HG03571 (cell line): ENCODE results near the gene RHOG.
A peak's percentile ranks its signal among the peaks of the same experiment; 100 is the strongest.

Experiments
- ATAC-seq: cut with Tn5 transposase; IDR thresholded peaks from one replicate; pipeline ENCODE4 v1.9.1; 2021; ENCODE audit not compliant: unreplicated experiment

Gene RHOG

GRCh38 chr11:3860375-3860774 lies 19.6 kb upstream of the RHOG start:
- ATAC-seq = no peak

GRCh38 chr11:3859373-3859881 lies 18.7 kb upstream of the RHOG start:
- ATAC-seq = peak; percentile 22

- no peak for ATAC-seq
Observed at GRCh38 chr11:3857628-3858027, 16.9 kb upstream of the RHOG start.

DNA sequence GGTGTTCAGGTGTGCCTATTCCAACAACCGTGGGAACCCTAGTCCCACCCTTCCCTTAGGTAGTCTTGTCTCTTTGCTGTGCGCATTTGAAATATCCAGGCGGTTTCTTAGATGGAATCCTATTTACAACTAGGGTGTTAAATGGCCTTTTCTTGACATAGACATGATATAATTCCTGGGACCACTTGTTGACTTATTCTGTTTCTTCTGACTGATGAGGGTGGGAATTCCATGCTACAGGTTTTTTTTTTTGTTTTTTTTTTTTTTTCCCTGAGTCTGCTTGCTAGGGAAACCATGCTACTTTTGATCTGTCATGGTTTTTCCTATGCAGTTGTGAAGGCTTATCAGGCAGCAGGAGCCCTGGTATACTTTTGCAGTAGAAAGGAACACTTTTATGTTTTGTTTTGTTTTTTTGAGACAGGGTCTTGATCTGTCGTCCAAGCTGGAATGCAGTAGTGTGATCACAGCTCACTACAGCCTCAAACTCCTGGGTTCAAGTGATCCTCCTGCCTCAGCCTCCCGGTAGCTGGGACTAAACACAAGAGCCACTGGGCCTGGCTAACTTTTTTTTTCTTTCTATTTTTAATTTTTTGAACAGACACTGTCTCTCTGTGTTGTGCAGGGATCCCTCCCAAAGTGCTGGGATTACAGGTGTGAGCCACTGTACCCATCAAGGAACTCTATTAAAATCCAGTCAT lies 16.2 kb upstream of the RHOG start:
- ATAC-seq = no peak

DNA sequence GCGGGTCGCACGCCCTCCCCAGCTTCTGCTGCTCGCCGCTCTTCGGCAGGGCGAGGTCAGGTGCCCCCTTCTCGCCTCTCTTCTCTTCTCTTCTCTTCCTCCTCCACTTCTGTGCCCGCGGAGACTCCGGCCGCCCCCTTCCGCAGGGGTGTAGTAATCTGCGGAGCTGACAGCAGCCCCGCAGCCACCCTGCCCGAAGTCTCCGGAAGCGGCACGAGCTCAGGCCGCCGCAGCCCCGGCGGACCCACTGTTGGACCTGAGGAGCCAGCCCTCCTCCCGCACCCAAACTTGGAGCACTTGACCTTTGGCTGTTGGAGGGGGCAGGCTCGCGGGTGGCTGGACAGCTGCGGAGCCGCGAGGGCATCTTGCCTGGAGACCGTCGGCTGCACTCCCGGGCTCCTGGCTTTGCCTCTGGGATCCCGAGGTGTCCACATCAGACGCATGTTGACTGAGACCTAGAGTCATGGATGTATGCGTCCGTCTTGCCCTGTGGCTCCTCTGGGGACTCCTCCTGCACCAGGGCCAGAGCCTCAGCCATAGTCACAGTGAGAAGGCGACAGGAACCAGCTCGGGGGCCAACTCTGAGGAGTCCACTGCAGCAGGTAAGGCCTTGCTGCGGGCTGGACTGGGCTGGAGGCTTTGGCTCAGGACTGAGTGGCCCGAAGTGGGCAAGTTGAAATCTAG lies 15.2 kb upstream of the RHOG start:
- ATAC-seq = peak; percentile 16

- ATAC-seq = peak; percentile 59
Observed at GRCh38 chr11:3854977-3855807, 14.4 kb upstream of the RHOG start, which contains the start of gene STIM1. STIM1 (plus strand) TSS chr11:3855664; CDS start chr11:3856271, 607 bp downstream.

GRCh38 chr11:3854660-3854976 lies 13.9 kb upstream of the RHOG start:
- ATAC-seq = no peak

DNA sequence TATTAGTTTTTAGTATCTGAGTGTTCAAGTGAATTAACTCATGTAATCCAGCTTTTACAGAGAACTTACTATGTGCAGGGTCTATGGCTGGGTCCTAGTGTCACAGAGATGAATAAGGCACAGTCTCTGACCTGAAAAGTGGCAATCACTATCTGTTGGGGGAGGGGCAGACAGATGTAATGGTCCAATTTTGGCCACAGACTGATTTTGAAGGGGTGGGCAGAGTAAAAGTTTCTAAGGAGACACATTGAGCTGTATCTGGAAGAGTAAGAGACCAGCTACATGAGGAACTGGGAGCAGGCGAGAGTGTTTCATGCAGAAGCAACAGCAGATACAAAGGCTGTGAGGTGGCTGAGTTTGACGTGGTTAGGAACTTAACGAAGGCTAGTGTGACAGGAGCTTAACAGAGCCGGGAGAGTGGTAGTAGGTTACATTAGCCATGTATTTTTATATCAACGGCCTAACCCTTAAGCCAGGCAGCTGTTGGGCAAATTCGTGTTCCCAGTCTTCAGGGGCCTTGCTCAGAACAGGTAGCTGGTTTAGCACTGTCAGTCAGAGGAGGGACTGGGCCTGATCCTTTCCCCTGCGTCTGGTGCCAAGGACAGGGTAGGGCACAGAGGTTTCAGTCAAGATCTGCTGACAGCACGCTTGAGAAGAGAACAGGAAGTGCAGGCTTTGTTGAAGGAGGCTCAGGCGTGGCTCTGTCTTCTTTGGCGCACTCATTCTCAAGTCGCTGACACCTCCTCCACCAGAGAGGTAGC lies 13.3 kb upstream of the RHOG start:
- peak; percentile 42 for ATAC-seq

GRCh38 chr11:3853545-3853842 lies 12.7 kb upstream of the RHOG start:
- no peak for ATAC-seq

DNA sequence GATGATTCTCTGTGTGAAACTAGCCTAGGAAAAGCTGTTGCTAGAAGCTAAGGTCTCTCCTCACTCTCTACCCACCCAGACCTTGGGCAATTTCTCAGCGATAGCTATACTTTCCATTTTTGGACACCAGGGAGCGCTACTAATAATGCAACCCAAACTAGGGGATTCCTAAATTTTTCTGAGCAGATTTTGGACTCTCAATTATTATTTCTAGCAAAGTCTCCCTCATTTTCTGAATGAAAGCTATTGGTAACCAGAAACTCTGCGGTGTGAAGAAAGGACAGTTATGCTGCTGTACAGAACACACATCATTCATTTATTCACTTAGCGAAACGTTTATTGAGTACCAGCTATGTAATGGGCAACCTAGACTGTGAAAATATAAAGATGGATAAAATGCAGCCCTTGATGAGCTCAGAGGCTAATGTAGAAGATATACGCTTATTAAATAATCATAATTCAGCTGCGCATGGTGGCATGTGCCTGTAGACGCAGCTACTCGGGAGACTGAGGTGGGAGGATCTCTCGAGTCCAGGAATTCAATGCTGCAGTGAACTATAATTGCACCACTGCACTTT lies 8.6 kb upstream of the RHOG start:
- no peak for ATAC-seq

- ATAC-seq = no peak
Observed at GRCh38 chr11:3845670-3846069, 4.9 kb upstream of the RHOG start.

DNA sequence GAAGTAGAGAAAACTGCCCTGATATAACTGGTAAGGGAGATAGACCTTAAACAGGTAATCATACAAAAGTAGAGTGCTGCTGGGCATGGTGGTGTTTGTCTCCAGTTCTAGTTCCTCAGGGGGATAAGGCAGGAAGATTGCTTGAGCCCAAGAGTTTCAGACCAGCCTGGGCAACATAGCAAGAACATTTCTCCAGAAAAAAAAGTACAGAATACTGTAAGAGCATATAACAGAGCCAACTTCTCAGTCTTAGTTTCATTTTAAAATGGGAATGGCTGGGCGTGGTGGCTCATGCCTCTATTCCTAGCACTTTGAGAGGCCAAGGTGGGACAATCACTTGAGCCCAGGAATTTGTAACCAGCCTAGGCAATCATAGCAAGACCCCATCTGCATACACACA lies 4.5 kb upstream of the RHOG start:
- ATAC-seq = no peak

- ATAC-seq = no peak
Observed at GRCh38 chr11:3843326-3843725, 2.6 kb upstream of the RHOG start.

GRCh38 chr11:3841426-3842350 lies 929 bp upstream of the RHOG start:
- ATAC-seq = peak; percentile 43

- no peak for ATAC-seq
Observed at GRCh38 chr11:3840004-3840869, 522 bp downstream of the RHOG start.

- no peak for ATAC-seq
Observed at GRCh38 chr11:3838504-3838903, 2.3 kb downstream of the RHOG start.

- no peak for ATAC-seq
Observed at GRCh38 chr11:3837793-3838192, 3.0 kb downstream of the RHOG start.

DNA sequence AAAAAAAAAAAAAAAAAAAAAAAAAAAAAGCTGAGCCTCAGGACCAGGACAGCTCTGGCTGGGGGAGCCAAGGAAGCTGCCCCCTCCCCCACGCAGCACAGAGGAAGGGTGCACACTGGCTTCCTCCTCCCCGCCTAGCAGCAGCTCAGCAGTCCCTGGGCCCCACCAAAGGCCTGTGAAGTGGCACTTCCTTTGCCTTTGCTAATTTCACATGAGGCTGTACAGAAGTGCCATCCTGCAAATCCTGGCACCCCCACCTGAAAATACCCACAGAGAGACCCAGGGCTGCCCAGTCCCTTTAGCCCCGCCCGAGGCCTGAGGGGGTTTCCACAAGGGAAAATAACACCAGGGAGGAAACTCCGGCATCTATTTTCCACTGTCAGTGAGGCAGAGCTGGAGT lies 3.9 kb downstream of the RHOG start:
- no peak for ATAC-seq

DNA sequence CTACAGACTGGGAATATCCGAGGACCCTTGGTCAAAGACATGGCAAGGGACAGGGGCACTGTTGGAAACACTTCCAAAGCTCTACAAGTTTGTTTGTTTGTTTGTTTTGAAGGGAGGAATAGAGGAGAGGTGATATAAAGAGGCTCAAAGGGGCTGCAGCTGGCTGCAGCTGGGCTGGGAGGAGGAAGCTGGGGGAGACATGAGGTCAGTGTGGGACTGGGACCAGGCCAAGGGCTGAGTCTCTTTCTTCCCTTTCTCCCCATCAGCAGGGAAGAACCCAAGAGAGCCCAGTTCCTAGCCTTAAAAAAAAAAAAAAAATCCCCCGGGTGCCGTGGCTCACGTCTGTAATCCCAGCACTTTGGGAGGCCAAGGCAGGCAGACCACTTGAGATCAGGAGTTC lies 5.0 kb downstream of the RHOG start:
- no peak for ATAC-seq
